ENCODE data around the gene COX7A2L. TPM values are rescaled to one million over a fixed set of nuclear protein-coding genes. Genes with fewer than 3 reads are reported as not detected.
"Not testable (repeated sequence)": the region's sequence is repeated elsewhere in the genome, so short reads cannot be mapped to it uniquely, and the experiment has no call there.

The COX7A2L gene
- total RNA-seq, 1 donor from 2014 or later, result 126 TPM

DNA sequence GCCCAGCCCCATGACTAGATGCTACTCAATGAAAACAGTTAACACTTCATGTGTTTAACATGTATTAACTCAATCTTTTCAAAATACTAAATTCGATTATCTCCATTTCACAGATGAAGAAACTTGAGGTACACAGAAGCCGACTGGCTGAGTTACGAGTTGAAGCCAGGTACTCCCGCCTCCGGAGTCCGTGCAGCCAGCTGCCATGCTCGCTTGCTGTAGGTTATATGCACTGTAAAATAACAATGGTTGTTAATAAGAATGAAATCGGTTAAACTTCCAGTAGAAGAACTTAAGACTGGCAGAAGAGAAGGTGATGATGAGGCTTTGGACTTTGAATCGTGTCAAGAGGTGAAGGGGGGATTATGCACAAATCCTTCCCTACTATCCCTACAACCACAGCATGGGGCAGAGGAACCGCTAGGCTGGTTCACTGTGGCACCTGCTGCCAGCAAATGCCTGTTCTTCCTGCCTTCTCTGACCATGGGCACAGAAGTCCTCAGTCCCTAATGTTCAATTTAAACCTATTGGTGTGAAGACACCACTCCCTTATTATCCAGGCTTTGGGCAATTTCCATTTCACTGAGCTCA lies 25.4 kb downstream of the COX7A2L start:
- peaks cover 25% of the 10 kb centered on the region for H3K36me3 ChIP-seq (ENCODE audit: insufficient read depth, low read length)
- H3K27ac Mint-ChIP-seq (ENCODE audit: unreplicated experiment), result no peak overlapping the region
- no peak overlapping the region for H3K4me3 Mint-ChIP-seq (ENCODE audit: unreplicated experiment)
- no peaks in the 10 kb centered on the region for H3K27me3 Mint-ChIP-seq (ENCODE audit: low read depth, unreplicated experiment)
- H3K4me3 ChIP-seq (ENCODE audit: insufficient read depth, low read depth, low read length), result no peak overlapping the region
- no peak overlapping the region for H3K27ac ChIP-seq (ENCODE audit: low read depth, low read length)
- peaks cover 26% of the 10 kb centered on the region for H3K79me2 ChIP-seq (ENCODE audit: insufficient read depth, low read length)
- peaks cover 26% of the 10 kb centered on the region for H3K4me1 Mint-ChIP-seq (ENCODE audit: low read depth, unreplicated experiment)
- TF ChIP-seq EZH2 (IDR thresholded peaks at IDR 0.05; ENCODE audit: insufficient read depth, low read length) (no peak), CTCF (IDR thresholded peaks at IDR 0.05; ENCODE audit: insufficient read depth, low read depth, low read length) (no peak)
- no peaks in the 10 kb centered on the region for H3K9me3 ChIP-seq (ENCODE audit: insufficient read depth, low read depth, low read length)
- no peak overlapping the region for H3K4me2 ChIP-seq (ENCODE audit: low read length)
- peaks cover 4% of the 10 kb centered on the region for H4K20me1 ChIP-seq (ENCODE audit: insufficient read depth, low read length)
- no peak for FAIRE-seq
- DNase-seq (ENCODE audit: low read depth), result no peak
- H3K9me3 Mint-ChIP-seq (ENCODE audit: unreplicated experiment), result no peaks in the 10 kb centered on the region
- H2AFZ ChIP-seq (ENCODE audit: low read depth, low read length), result no peak overlapping the region
- peaks cover 5% of the 10 kb centered on the region for H3K4me1 ChIP-seq (ENCODE audit: insufficient read depth, low read length)
- H3K27me3 ChIP-seq (ENCODE audit: insufficient read depth, low read length), result no peaks in the 10 kb centered on the region
- no peak overlapping the region for H3K9ac ChIP-seq (ENCODE audit: low read length)
- peaks cover 49% of the 10 kb centered on the region for H3K36me3 Mint-ChIP-seq (ENCODE audit: low read depth, unreplicated experiment)

- not testable (repeated sequence) for H3K4me3 Mint-ChIP-seq (ENCODE audit: unreplicated experiment); FAIRE-seq; H3K9me3 ChIP-seq (ENCODE audit: insufficient read depth, low read depth, low read length); H4K20me1 ChIP-seq (ENCODE audit: insufficient read depth, low read length); H3K27ac Mint-ChIP-seq (ENCODE audit: unreplicated experiment); H3K27me3 ChIP-seq (ENCODE audit: insufficient read depth, low read length); H3K27ac ChIP-seq (ENCODE audit: low read depth, low read length); H2AFZ ChIP-seq (ENCODE audit: low read depth, low read length); H3K4me3 ChIP-seq (ENCODE audit: insufficient read depth, low read depth, low read length); H3K4me2 ChIP-seq (ENCODE audit: low read length); H3K27me3 Mint-ChIP-seq (ENCODE audit: low read depth, unreplicated experiment); H3K9ac ChIP-seq (ENCODE audit: low read length); H3K4me1 ChIP-seq (ENCODE audit: insufficient read depth, low read length); DNase-seq (ENCODE audit: low read depth); H3K9me3 Mint-ChIP-seq (ENCODE audit: unreplicated experiment)
- H3K36me3 ChIP-seq (ENCODE audit: insufficient read depth, low read length), result peaks cover 32% of the 10 kb centered on the region
- peaks cover 41% of the 10 kb centered on the region for H3K36me3 Mint-ChIP-seq (ENCODE audit: low read depth, unreplicated experiment)
- peaks cover 29% of the 10 kb centered on the region for H3K4me1 Mint-ChIP-seq (ENCODE audit: low read depth, unreplicated experiment)
- peaks cover 19% of the 10 kb centered on the region for H3K79me2 ChIP-seq (ENCODE audit: insufficient read depth, low read length)
These were observed 26.2 kb downstream of the COX7A2L start for GRCh38 chr2:42334865-42335264.

DNA sequence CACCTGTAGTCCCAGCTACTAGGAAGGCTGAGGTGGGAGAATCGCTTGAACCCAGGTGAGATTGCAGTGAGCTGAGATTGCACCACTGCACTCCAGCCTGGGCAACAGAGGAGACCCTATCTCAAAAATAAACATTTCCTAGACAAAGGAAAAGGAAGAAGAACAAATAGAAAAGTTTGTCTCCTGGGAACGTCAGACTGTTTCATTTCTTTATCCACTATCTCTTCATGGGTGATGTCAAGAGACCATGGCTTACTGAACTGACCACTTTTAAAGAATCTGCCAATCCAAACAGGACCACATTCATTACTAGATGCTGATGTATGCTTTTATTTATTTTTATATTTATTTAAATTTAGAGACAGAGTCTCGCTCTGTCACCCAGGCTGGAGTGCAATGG lies 26.8 kb downstream of the COX7A2L start:
- Histone ChIP-seq H3K79me2 (ENCODE audit: insufficient read depth, low read length) (peaks cover 15% of the 10 kb centered on the region), H3K9ac (ENCODE audit: low read length) (no peak overlapping the region), H3K4me1 (ENCODE audit: insufficient read depth, low read length) (peaks cover 5% of the 10 kb centered on the region), H4K20me1 (ENCODE audit: insufficient read depth, low read length) (peaks cover 4% of the 10 kb centered on the region), H3K36me3 (ENCODE audit: insufficient read depth, low read length) (peaks cover 36% of the 10 kb centered on the region), H2AFZ (ENCODE audit: low read depth, low read length) (no peak overlapping the region), H3K4me2 (ENCODE audit: low read length) (no peak overlapping the region), H3K27ac (ENCODE audit: low read depth, low read length) (no peak overlapping the region), H3K9me3 (ENCODE audit: insufficient read depth, low read depth, low read length) (no peaks in the 10 kb centered on the region), H3K4me3 (ENCODE audit: insufficient read depth, low read depth, low read length) (no peak overlapping the region), H3K27me3 (ENCODE audit: insufficient read depth, low read length) (no peaks in the 10 kb centered on the region)
- peaks cover 38% of the 10 kb centered on the region for H3K36me3 Mint-ChIP-seq (ENCODE audit: low read depth, unreplicated experiment)
- FAIRE-seq (no peak), DNase-seq (ENCODE audit: low read depth) (no peak)
- H3K9me3 Mint-ChIP-seq (ENCODE audit: unreplicated experiment), result no peaks in the 10 kb centered on the region
- no peak for TF ChIP-seq EZH2 (IDR thresholded peaks at IDR 0.05; ENCODE audit: insufficient read depth, low read length)
- no peak for TF ChIP-seq CTCF (IDR thresholded peaks at IDR 0.05; ENCODE audit: insufficient read depth, low read depth, low read length)
- no peak overlapping the region for H3K4me3 Mint-ChIP-seq (ENCODE audit: unreplicated experiment)
- H3K27ac Mint-ChIP-seq (ENCODE audit: unreplicated experiment), result no peak overlapping the region
- H3K27me3 Mint-ChIP-seq (ENCODE audit: low read depth, unreplicated experiment), result no peaks in the 10 kb centered on the region
- peaks cover 26% of the 10 kb centered on the region for H3K4me1 Mint-ChIP-seq (ENCODE audit: low read depth, unreplicated experiment)
